T-helper 22 cell (primary cell): ENCODE measurements around the gene DOCK4.

Source experiments
- DNase-seq: peaks from one replicate; pipeline ENCODE4 v3.0.0-alpha.2; 2020; ENCODE audit warnings: low read depth

DOCK4 gene

GRCh38 chr7:112192236-112193154, 13.7 kb downstream of the DOCK4 start:
- no peak for DNase-seq

- no peak for DNase-seq
Observed at GRCh38 chr7:112190120-112190519, 16.1 kb downstream of the DOCK4 start.

GRCh38 chr7:112189691-112190090, 16.5 kb downstream of the DOCK4 start:
- no peak for DNase-seq

- DNase-seq: no peak
Observed at GRCh38 chr7:112188257-112188656, 17.9 kb downstream of the DOCK4 start.

- no peak for DNase-seq
Observed at GRCh38 chr7:112186300-112186699, 19.9 kb downstream of the DOCK4 start.

GRCh38 chr7:112185005-112185834, 21.0 kb downstream of the DOCK4 start:
- DNase-seq: no peak

- no peak for DNase-seq
Observed at GRCh38 chr7:112184455-112184854, 21.7 kb downstream of the DOCK4 start.

- no peak for DNase-seq
Observed at GRCh38 chr7:112183266-112183665, 22.9 kb downstream of the DOCK4 start.

GRCh38 chr7:112182749-112183148, 23.4 kb downstream of the DOCK4 start:
- no peak for DNase-seq

GRCh38 chr7:112180223-112180622, 26.0 kb downstream of the DOCK4 start:
- no peak for DNase-seq

GRCh38 chr7:112176693-112177415, 29.3 kb downstream of the DOCK4 start:
- no peak for DNase-seq

- no peak for DNase-seq
Observed at GRCh38 chr7:112176241-112176640, 30.0 kb downstream of the DOCK4 start.

- DNase-seq: no peak
Observed at GRCh38 chr7:112174192-112174591, 32.0 kb downstream of the DOCK4 start.

GRCh38 chr7:112173568-112173905, 32.7 kb downstream of the DOCK4 start:
- no peak for DNase-seq

GRCh38 chr7:112172870-112173567, 33.2 kb downstream of the DOCK4 start:
- no peak for DNase-seq

- DNase-seq: no peak
Observed at GRCh38 chr7:112171673-112172072, 34.5 kb downstream of the DOCK4 start.

- no peak for DNase-seq
Observed at GRCh38 chr7:112168915-112169314, 37.3 kb downstream of the DOCK4 start.

GRCh38 chr7:112167147-112167546, 39.1 kb downstream of the DOCK4 start:
- DNase-seq: no peak

GRCh38 chr7:112162784-112163506, 43.3 kb downstream of the DOCK4 start:
- no peak for DNase-seq

- DNase-seq: no peak
Observed at GRCh38 chr7:112162142-112162766, 43.9 kb downstream of the DOCK4 start.
